IMR-90 (cell line): ENCODE measurements around the gene POLE3. TPM values are rescaled to one million over a fixed set of nuclear protein-coding genes. Genes with fewer than 3 reads are reported as not detected.

ENCODE experiments used
- ATAC-seq: fragments of 200-7000 bp; cut with Tn5 transposase; 2 replicates; pipeline ENCODE4 v1.9.1; 2020; ENCODE audit warnings: low read depth, mild to moderate bottlenecking, moderate library complexity
- BruUV-seq: library from RNA; stranded (reverse); fragments of 400-500 nt; replicated peaks from 2 replicates; lab custom pipeline; 2021; lab: Mats Ljungman, UMichigan
- CTCF ChIA-PET: fragments of 300-600 bp; formaldehyde crosslinking; extraction: SDS; loops from one replicate; lab custom pipeline; 2021; ENCODE audit warnings: antibody characterized with exemption; lab: Yijun Ruan, JAX
- POLR2A ChIA-PET: fragments of 300-600 bp; sonication (Branson Sonifier 250); formaldehyde crosslinking; loops from one replicate; lab custom pipeline; 2022; ENCODE audit warnings: antibody characterized with exemption; ENCODE audit not compliant: unreplicated experiment; lab: Charles Lee
- DNase-seq: peaks from one replicate; pipeline ENCODE4 v3.0.0; 2013
- H2AFZ ChIP-seq: replicated peaks from 2 replicates; pipeline ENCODE3; 2013; ENCODE audit warnings: low read length, mild to moderate bottlenecking; ENCODE audit not compliant: poor library complexity
- H2AK5ac ChIP-seq: 2 replicates; pipeline ENCODE4 v1.6.1; 2013; ENCODE audit warnings: low read depth, low read length, inconsistent platforms
- H2AK9ac ChIP-seq: replicated peaks from 2 replicates; pipeline ENCODE3; 2013; ENCODE audit warnings: mild to moderate bottlenecking, low read depth, low read length, moderate library complexity; ENCODE audit not compliant: poor library complexity
- H2BK120ac ChIP-seq: 2 replicates; pipeline ENCODE4 v1.6.1; 2013; ENCODE audit warnings: low read depth, low read length, inconsistent platforms
- H2BK15ac ChIP-seq: 3 replicates; pipeline ENCODE4 v1.6.1; 2013; ENCODE audit warnings: low read depth, low read length, inconsistent platforms
- H2BK20ac ChIP-seq: 2 replicates; pipeline ENCODE4 v1.6.1; 2013; ENCODE audit warnings: low read depth, mild to moderate bottlenecking, inconsistent platforms, low read length, moderate library complexity
- H2BK5ac ChIP-seq: 2 replicates; pipeline ENCODE4 v1.6.1; 2013; ENCODE audit warnings: mild to moderate bottlenecking, low read depth, low read length, inconsistent platforms; ENCODE audit not compliant: poor library complexity, severe bottlenecking
- H3K14ac ChIP-seq: replicated peaks from 2 replicates; pipeline ENCODE4 v1.6.1; 2013; ENCODE audit warnings: low read depth, low read length, inconsistent platforms
- H3K18ac ChIP-seq: 2 replicates; pipeline ENCODE4 v1.6.1; 2013; ENCODE audit warnings: low read depth, low read length, control low read depth
- H3K23ac ChIP-seq: 2 replicates; pipeline ENCODE4 v1.6.1; 2013; ENCODE audit warnings: low read depth, low read length, inconsistent platforms
- H3K27ac ChIP-seq: 2 replicates; pipeline ENCODE4 v1.5.1; 2013; ENCODE audit warnings: mild to moderate bottlenecking, control low read depth, low read length; ENCODE audit not compliant: insufficient read depth
- H3K27me3 ChIP-seq: 2 replicates; pipeline ENCODE4 v1.6.1; 2013; ENCODE audit warnings: low read length; ENCODE audit not compliant: control insufficient read depth, insufficient read depth
- H3K36me3 ChIP-seq: 2 replicates; pipeline ENCODE4 v1.6.1; 2013; ENCODE audit warnings: low read length, mixed read lengths; ENCODE audit not compliant: control insufficient read depth, insufficient read depth
- H3K4ac ChIP-seq: 2 replicates; pipeline ENCODE4 v1.6.1; 2013; ENCODE audit warnings: low read depth, low read length, inconsistent platforms
- H3K4me1 ChIP-seq: 2 replicates; pipeline ENCODE4 v1.6.1; 2013; ENCODE audit warnings: low read length, mixed read lengths; ENCODE audit not compliant: control insufficient read depth, insufficient read depth
- H3K4me2 ChIP-seq: 2 replicates; pipeline ENCODE4 v1.6.1; 2013; ENCODE audit warnings: low read depth, mild to moderate bottlenecking, control low read depth, low read length, moderate library complexity
- H3K4me3 ChIP-seq: 2 replicates; pipeline ENCODE4 v1.5.1; 2013; ENCODE audit warnings: low read depth, mild to moderate bottlenecking, control low read depth, low read length, moderate library complexity; ENCODE audit not compliant: insufficient read depth
- H3K56ac ChIP-seq: 2 replicates; pipeline ENCODE4 v1.6.1; 2013; ENCODE audit warnings: low read length, inconsistent platforms; ENCODE audit not compliant: insufficient read depth; ENCODE audit errors: extremely low read depth
- H3K79me1 ChIP-seq, 2 experiments: 2 replicates each; pipeline ENCODE4 v1.6.1; 2013; ENCODE audit warnings: low read length in 2 of 2, inconsistent platforms in 1 of 2, low read depth in 1 of 2
- H3K9ac ChIP-seq: 2 replicates; pipeline ENCODE4 v1.6.1; 2013; ENCODE audit warnings: low read depth, low read length, control low read depth
- H3K9me1 ChIP-seq: 2 replicates; pipeline ENCODE4 v1.6.1; 2013; ENCODE audit warnings: low read length, inconsistent platforms; ENCODE audit not compliant: insufficient read depth
- H3K9me3 ChIP-seq: 2 replicates; pipeline ENCODE4 v1.6.1; 2013; ENCODE audit warnings: low read length; ENCODE audit not compliant: control insufficient read depth, insufficient read depth
- H4K20me1 ChIP-seq: 2 replicates; pipeline ENCODE4 v1.6.1; 2013; ENCODE audit warnings: low read length, inconsistent platforms; ENCODE audit not compliant: insufficient read depth
- H4K5ac ChIP-seq: 2 replicates; pipeline ENCODE4 v1.6.1; 2013; ENCODE audit warnings: mild to moderate bottlenecking, low read depth, low read length, control low read depth
- H4K8ac ChIP-seq, 2 experiments: 2 replicates each; pipeline ENCODE4 v1.6.1; 2013; ENCODE audit warnings: low read depth in 2 of 2, low read length in 2 of 2, control low read depth in 1 of 2, inconsistent platforms in 1 of 2
- H4K91ac ChIP-seq: 2 replicates; pipeline ENCODE4 v1.6.1; 2013; ENCODE audit warnings: low read depth, low read length, inconsistent platforms; ENCODE audit not compliant: insufficient read depth
- BHLHE40 ChIP-seq: fragments of 150-350 bp; IDR thresholded peaks from 2 replicates; pipeline ENCODE4 v1.6.1; 2016; ENCODE audit warnings: mild to moderate bottlenecking, low read depth, low read length
- WGBS, 2 experiments: methylation state at CpG; one replicate each; pipeline versions ENCODE4 v1.1.5 to v1.1.7; 2013; ENCODE audit warnings: missing lambda C conversion rate in 2 of 2; ENCODE audit not compliant: insufficient read length in 1 of 2; ENCODE audit errors: extremely low coverage in 2 of 2; 5-methylcytosine and 5-hydroxymethylcytosine counted together
- dilution Hi-C: fragments of 300-500 bp; cut with HindIII; formaldehyde crosslinking; loops from one replicate; pipeline ENCODE4 v1.14.3; 2018; ENCODE audit warnings: low sequenced_read_pairs; ENCODE audit not compliant: unreplicated experiment
- in situ Hi-C: fragments of 300-500 bp; cut with MboI; formaldehyde crosslinking; loops from 3 replicates; pipeline ENCODE4 v1.14.3; 2019; ENCODE audit warnings: low sequenced_read_pairs, inconsistent platforms, mixed read lengths
- intact Hi-C: fragments of 100-400 bp; cut with micrococcal nuclease; formaldehyde crosslinking; loops from 2 replicates; pipeline ENCODE4 v1.10.0; 2022
- polyA plus RNA-seq, 3 experiments: library from polyadenylated mRNA; depleted of rRNA; stranded (reverse); fragments of >200 nt; gene quantifications; 2 replicates each; pipeline ENCODE4 v1.2.3, GENCODE V29; 2012; ENCODE audit warnings: low replicate concordance in 1 of 3
- total RNA-seq: library from RNA; depleted of rRNA; stranded (reverse); fragments of >200 nt; gene quantifications from 2 replicates; pipeline ENCODE4 v1.2.3, GENCODE V29; 2012

POLE3 gene
- total and polyA plus RNA-seq, 2 of the 4 experiments (the other 2 are of a cell fraction) = 34.8 to 43.0 TPM

GRCh38 chr9:113416149-113416721 lies 5.8 kb upstream of the POLE3 start:
- H2AK9ac ChIP-seq = no peak overlapping the region
- H3K4me2 ChIP-seq = no peak overlapping the region
- H2AK5ac ChIP-seq = no peak overlapping the region
- H4K91ac ChIP-seq = no peak overlapping the region
- no TSS peak for BruUV-seq
- H3K4me3 ChIP-seq = no peak overlapping the region
- H3K14ac ChIP-seq = no peak overlapping the region
- ATAC-seq (no peak), DNase-seq (no peak)
- H2BK15ac ChIP-seq = no peak overlapping the region
- peaks cover 14% of the 10 kb centered on the region for H3K27me3 ChIP-seq
- H3K27ac ChIP-seq = no peak overlapping the region
- no peak overlapping the region for H2BK20ac ChIP-seq
- no peak overlapping the region for H2AFZ ChIP-seq
- no peak for TF ChIP-seq BHLHE40
- no peak overlapping the region for H3K56ac ChIP-seq
- H4K8ac ChIP-seq = no peak overlapping the region
- H3K9me3 ChIP-seq = no peaks in the 10 kb centered on the region
- intact Hi-C loops = no loop called here
- no peak overlapping the region for H3K23ac ChIP-seq
- 17% methylated on average over 1 of the region's 3 CpGs; no CpG with 5 or more reads in 1 of the 2 experiments for WGBS, 2 experiments
- no peak overlapping the region for H3K18ac ChIP-seq
- in situ Hi-C loops = no loop called here
- no peak overlapping the region for H3K4ac ChIP-seq
- H3K36me3 ChIP-seq = no peaks in the 10 kb centered on the region
- no peaks in the 10 kb centered on the region; a peak in 1 of 4 replicates for H3K79me1 ChIP-seq
- H4K5ac ChIP-seq = no peak overlapping the region
- no peak overlapping the region for H3K9ac ChIP-seq
- no peaks in the 10 kb centered on the region for H3K9me1 ChIP-seq
- ChIA-PET POLR2A (no interaction called here), CTCF (no interaction called here)
- no peaks in the 10 kb centered on the region for H3K4me1 ChIP-seq
- H2BK5ac ChIP-seq = no peak overlapping the region
- no peak overlapping the region for H2BK120ac ChIP-seq
- H4K20me1 ChIP-seq = no peaks in the 10 kb centered on the region
- dilution Hi-C loops = no loop called here
